ENCODE results near the gene HPN. TPM values are rescaled to one million over a fixed set of nuclear protein-coding genes. Genes with fewer than 3 reads are reported as not detected.

Gene HPN
- total RNA-seq, 1 donor from 2014 or later, result not detected

DNA sequence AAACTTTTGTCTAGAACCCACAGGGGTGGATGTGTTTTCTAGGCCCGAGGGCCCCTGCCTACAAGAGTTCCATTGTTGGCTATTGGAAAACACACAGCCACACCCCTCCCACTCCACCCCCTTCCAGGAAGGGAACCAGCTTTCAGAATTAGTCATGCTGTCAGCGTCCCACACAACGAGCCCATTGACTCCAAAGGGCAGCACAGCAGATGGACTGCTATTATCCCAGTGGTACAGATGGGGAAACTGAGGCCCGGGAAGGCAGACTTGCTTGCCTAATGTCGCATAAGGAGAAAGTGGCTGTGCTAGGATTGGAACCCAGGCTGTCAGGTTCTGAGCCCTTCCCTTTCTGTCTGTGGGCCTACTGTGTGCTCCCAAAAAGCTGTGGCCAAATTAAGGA is 66.0 kb downstream of the HPN start:
- FAIRE-seq (no peak), DNase-seq (ENCODE audit: low read depth) (peak; percentile 82)
- TF ChIP-seq, protein P1, sequence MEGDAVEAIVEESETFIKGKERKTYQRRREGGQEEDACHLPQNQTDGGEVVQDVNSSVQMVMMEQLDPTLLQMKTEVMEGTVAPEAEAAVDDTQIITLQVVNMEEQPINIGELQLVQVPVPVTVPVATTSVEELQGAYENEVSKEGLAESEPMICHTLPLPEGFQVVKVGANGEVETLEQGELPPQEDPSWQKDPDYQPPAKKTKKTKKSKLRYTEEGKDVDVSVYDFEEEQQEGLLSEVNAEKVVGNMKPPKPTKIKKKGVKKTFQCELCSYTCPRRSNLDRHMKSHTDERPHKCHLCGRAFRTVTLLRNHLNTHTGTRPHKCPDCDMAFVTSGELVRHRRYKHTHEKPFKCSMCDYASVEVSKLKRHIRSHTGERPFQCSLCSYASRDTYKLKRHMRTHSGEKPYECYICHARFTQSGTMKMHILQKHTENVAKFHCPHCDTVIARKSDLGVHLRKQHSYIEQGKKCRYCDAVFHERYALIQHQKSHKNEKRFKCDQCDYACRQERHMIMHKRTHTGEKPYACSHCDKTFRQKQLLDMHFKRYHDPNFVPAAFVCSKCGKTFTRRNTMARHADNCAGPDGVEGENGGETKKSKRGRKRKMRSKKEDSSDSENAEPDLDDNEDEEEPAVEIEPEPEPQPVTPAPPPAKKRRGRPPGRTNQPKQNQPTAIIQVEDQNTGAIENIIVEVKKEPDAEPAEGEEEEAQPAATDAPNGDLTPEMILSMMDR (IDR thresholded peaks at IDR 0.05; ENCODE audit: insufficient read depth, low read length, severe bottlenecking), result no peak

DNA sequence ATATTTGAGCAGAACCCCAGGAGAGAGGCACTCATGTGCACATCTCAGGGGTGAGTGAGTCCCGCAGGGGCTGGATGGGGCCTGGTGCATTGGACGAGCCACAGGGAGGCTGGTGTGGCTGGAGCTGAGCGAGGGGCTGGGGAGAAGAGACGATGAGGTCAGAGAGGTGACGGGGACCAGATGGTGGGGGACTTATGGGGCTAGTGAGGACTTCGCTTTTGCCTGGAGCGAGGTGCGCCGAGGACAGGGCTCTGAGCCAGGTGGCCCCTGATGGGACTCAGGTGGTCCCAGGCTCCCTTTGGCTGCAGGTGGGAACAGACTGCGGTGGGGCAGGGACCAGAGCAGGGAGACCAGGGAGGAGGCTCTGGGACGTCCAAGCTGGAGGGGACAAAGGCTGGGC is 67.2 kb downstream of the HPN start:
- H3K36me3 ChIP-seq (ENCODE audit: control insufficient read depth, insufficient read depth, low read length), result no peaks in the 10 kb centered on the region
- no peaks in the 10 kb centered on the region for H3K27me3 ChIP-seq (ENCODE audit: control insufficient read depth, insufficient read depth, low read length)
- FAIRE-seq, result no peak
- TF ChIP-seq, protein P1 (IDR thresholded peaks at IDR 0.05; ENCODE audit: insufficient read depth, low read length, severe bottlenecking), result no peak
- H3K4me3 ChIP-seq (ENCODE audit: low read depth, low read length), result no peak overlapping the region
- DNase-seq (ENCODE audit: low read depth), result no peak

More for the DNA sequence above, 66.0 kb downstream of the HPN start:
- H3K4me3 ChIP-seq (ENCODE audit: low read depth, low read length), result no peak overlapping the region
- H3K36me3 ChIP-seq (ENCODE audit: control insufficient read depth, insufficient read depth, low read length), result no peaks in the 10 kb centered on the region
- H3K27me3 ChIP-seq (ENCODE audit: control insufficient read depth, insufficient read depth, low read length), result no peaks in the 10 kb centered on the region

DNA sequence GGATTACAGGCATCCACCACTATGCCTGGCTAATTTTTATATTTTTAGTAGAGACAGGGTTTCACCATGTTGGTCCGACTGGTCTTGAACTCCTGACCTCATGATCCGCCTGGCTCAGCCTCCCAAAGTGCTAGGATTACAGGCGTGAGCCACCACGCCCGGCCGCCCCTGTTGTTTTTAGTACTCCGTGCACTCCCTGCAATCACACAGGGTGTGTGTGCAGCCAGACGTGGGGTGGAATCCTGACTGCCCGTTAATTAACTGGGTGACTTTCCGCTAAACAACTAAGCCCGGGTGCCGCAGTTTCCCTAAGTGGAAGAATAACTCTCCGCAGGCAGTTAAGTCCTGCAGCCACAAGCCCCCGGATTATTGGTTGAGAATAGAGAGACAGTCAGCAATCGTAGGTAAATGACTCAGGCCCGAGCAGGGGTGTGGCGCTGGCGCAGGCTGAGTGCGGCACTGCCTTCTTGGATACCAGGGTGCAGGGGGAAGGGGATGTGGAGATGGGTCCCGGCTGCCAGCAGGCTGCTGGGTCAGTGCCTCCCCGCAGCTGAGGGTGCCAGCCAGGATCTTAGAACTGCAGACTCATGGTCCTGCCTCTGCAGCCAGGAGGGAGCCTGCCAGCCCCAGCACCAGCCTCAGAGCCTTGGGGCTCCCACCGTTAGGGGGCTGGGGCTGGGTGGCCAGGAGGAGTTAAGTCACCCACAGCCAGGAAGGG is 68.0 kb downstream of the HPN start:
- no peak for DNase-seq (ENCODE audit: low read depth)
- Histone ChIP-seq H3K4me3 (ENCODE audit: low read depth, low read length) (no peak overlapping the region), H3K27me3 (ENCODE audit: control insufficient read depth, insufficient read depth, low read length) (no peaks in the 10 kb centered on the region), H3K36me3 (ENCODE audit: control insufficient read depth, insufficient read depth, low read length) (no peaks in the 10 kb centered on the region)
- FAIRE-seq, result no peak
- TF ChIP-seq, protein P1 (IDR thresholded peaks at IDR 0.05; ENCODE audit: insufficient read depth, low read length, severe bottlenecking), result no peak

DNA sequence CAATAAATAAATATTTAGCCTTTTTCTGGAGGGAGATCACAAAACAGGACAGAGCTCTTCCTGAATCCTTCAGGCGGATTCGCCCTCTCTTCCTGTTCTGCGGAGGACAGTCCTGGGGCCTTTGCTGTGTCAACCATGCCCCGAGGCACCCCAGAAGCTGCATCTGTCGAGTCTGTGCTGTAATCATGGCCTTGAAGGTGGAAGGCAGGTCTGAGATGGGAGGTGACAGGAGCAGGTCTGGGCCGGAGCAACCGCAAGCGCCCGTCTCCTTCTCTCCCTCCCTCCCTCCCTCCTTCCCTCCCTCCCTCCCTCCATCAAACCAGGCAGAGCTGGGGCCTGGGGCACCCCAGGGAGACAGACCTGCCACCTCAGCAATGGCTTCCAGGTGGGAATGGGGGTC is 69.5 kb downstream of the HPN start:
- no peak for FAIRE-seq

DNA sequence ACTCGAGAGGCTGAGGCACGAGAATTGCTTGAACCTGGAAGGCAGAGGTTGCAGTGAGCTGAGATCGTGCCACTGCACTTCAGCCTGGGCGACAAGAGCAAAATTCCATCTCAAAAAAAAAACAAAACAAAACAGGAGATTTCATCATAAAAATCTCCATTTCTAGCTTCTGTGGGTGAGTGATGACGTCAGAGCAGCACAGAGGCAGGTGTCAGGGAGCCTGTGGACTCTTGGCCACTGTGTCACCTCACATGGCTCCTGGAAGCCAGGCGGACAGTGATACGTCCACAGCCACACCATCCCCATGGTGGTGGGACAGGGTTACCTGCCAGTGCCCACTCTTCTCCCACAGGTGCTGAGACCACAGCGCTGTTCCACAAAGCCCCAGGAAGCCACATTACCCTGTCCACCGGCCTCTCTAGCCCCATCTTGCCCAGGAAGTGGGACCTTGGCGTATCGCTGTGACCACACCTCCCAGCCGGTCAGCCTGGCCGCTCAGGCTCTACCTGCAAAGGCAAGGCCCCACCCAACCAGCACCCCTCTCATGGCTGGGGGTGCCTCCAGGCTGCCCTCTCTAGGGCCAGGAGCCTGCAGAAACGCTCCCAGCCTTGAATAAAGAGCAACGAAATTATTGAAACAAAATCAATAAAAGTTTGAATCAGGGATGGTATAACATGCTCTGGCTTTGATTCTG is 71.6 kb downstream of the HPN start:
- no peak for DNase-seq (ENCODE audit: low read depth)
- Histone ChIP-seq H3K4me3 (ENCODE audit: low read depth, low read length) (no peak overlapping the region), H3K27me3 (ENCODE audit: control insufficient read depth, insufficient read depth, low read length) (no peaks in the 10 kb centered on the region), H3K36me3 (ENCODE audit: control insufficient read depth, insufficient read depth, low read length) (peaks cover 2% of the 10 kb centered on the region)
- FAIRE-seq, result no peak
- TF ChIP-seq, protein P1 (IDR thresholded peaks at IDR 0.05; ENCODE audit: insufficient read depth, low read length, severe bottlenecking), result no peak

More for the DNA sequence above, 69.5 kb downstream of the HPN start:
- H3K4me3 ChIP-seq (ENCODE audit: low read depth, low read length), result no peak overlapping the region
- TF ChIP-seq, protein P1 (IDR thresholded peaks at IDR 0.05; ENCODE audit: insufficient read depth, low read length, severe bottlenecking), result no peak
- no peaks in the 10 kb centered on the region for H3K36me3 ChIP-seq (ENCODE audit: control insufficient read depth, insufficient read depth, low read length)
- no peaks in the 10 kb centered on the region for H3K27me3 ChIP-seq (ENCODE audit: control insufficient read depth, insufficient read depth, low read length)
- no peak for DNase-seq (ENCODE audit: low read depth)

All from bronchial epithelial cell (primary cell).